Esophagus (tissue), 2 donors: ENCODE results near the gene DIPK1A. TPM values are rescaled to one million over a fixed set of nuclear protein-coding genes. Genes with fewer than 3 reads are reported as not detected.

Experiments used
- H3K27ac ChIP-seq, 2 donors: one replicate each; pipeline ENCODE4 v1.5.1; 2013; ENCODE audit warnings: low read depth in 2 of 2, mild to moderate bottlenecking in 2 of 2, inconsistent platforms in 1 of 2, low read length in 1 of 2, moderate library complexity in 1 of 2
- H3K27me3 ChIP-seq, 2 donors: one replicate each; pipeline ENCODE4 v1.6.1; 2013; ENCODE audit warnings: low read length in 2 of 2, control low read depth in 1 of 2, mild to moderate bottlenecking in 1 of 2; ENCODE audit not compliant: insufficient read depth in 2 of 2, control insufficient read depth in 1 of 2
- H3K36me3 ChIP-seq, 2 donors: one replicate each; pipeline ENCODE4 v1.6.1; 2013; ENCODE audit warnings: low read length in 1 of 2; ENCODE audit not compliant: control insufficient read depth in 2 of 2, insufficient read depth in 2 of 2
- H3K4me1 ChIP-seq, 2 donors: one replicate each; pipeline ENCODE4 v1.6.1; 2013; ENCODE audit warnings: low read length in 1 of 2; ENCODE audit not compliant: control insufficient read depth in 2 of 2, insufficient read depth in 2 of 2
- H3K4me3 ChIP-seq, 2 donors: one replicate each; pipeline ENCODE4 v1.5.1; 2013; ENCODE audit warnings: low read length in 2 of 2, mild to moderate bottlenecking in 2 of 2, low read depth in 1 of 2, moderate library complexity in 1 of 2
- H3K9me3 ChIP-seq, 2 donors: one replicate each; pipeline ENCODE4 v1.6.1; 2013; ENCODE audit warnings: mild to moderate bottlenecking in 2 of 2, low read depth in 1 of 2, low read length in 1 of 2, moderate library complexity in 1 of 2; ENCODE audit not compliant: control insufficient read depth in 2 of 2, insufficient read depth in 1 of 2
- WGBS, 2 donors: extraction: QIAGEN DNeasy Blood & Tissue Kit; methylation state at CpG; one replicate each; pipeline ENCODE4 v1.1.7; 2013; 5-methylcytosine and 5-hydroxymethylcytosine counted together
- polyA plus RNA-seq, 2 donors: library from polyadenylated mRNA; stranded (reverse); fragments of 200-250 nt; gene quantifications; one replicate each; pipeline ENCODE4 v1.2.3, GENCODE V29; 2013
- donor health status: healthy with polysubstance abuse.
- donor health status: Bipolar disorder and iron deficiency.

Gene DIPK1A
- polyA plus RNA-seq, 2 donors = 2.3 to 4.5 TPM

- Histone ChIP-seq H3K4me1 (no peaks in the 10 kb centered on the region), H3K36me3 (no peaks in the 10 kb centered on the region), H3K4me3 (no peak overlapping the region), H3K27ac (peak overlapping the region in 1 of 2 donors; percentile 13), H3K9me3 (no peaks in the 10 kb centered on the region), H3K27me3 (no peaks in the 10 kb centered on the region)
Observed at GRCh38 chr1:92883297-92883696, 78.0 kb downstream of the DIPK1A start.

- Histone ChIP-seq H3K4me3 (no peak overlapping the region), H3K4me1 (no peaks in the 10 kb centered on the region), H3K9me3 (no peaks in the 10 kb centered on the region), H3K27ac (no peak overlapping the region), H3K36me3 (no peaks in the 10 kb centered on the region), H3K27me3 (no peaks in the 10 kb centered on the region)
- 20 to 44% methylated on average over 1 of the region's 1 CpG for WGBS, 2 donors
Observed at GRCh38 chr1:92882819-92883218, 78.4 kb downstream of the DIPK1A start.

- no peaks in the 10 kb centered on the region for H3K4me1 ChIP-seq
- no peaks in the 10 kb centered on the region for H3K9me3 ChIP-seq
- H3K27me3 ChIP-seq = no peaks in the 10 kb centered on the region
- H3K27ac ChIP-seq = no peak overlapping the region
- WGBS, 2 donors = 90 to 91% methylated on average over 3 of the region's 3 CpGs
- H3K4me3 ChIP-seq = no peak overlapping the region
- no peaks in the 10 kb centered on the region for H3K36me3 ChIP-seq
Observed at GRCh38 chr1:92881391-92881790, 79.9 kb downstream of the DIPK1A start.

- 79 to 81% methylated on average over 4 of the region's 4 CpGs for WGBS, 2 donors
Observed at GRCh38 chr1:92879316-92879968, 81.8 kb downstream of the DIPK1A start.

GRCh38 chr1:92877792-92878191 is 83.5 kb downstream of the DIPK1A start:
- Histone ChIP-seq H3K4me3 (no peak overlapping the region), H3K36me3 (no peaks in the 10 kb centered on the region), H3K4me1 (no peaks in the 10 kb centered on the region), H3K27ac (no peak overlapping the region), H3K27me3 (no peaks in the 10 kb centered on the region), H3K9me3 (no peaks in the 10 kb centered on the region)
- WGBS, 2 donors = 54 to 64% methylated on average over 4 of the region's 4 CpGs

More at GRCh38 chr1:92879316-92879968, 81.8 kb downstream of the DIPK1A start:
- Histone ChIP-seq H3K4me1 (no peaks in the 10 kb centered on the region), H3K4me3 (no peak overlapping the region), H3K27ac (no peak overlapping the region), H3K36me3 (no peaks in the 10 kb centered on the region), H3K27me3 (no peaks in the 10 kb centered on the region), H3K9me3 (no peaks in the 10 kb centered on the region)

GRCh38 chr1:92877081-92877711 is 84.1 kb downstream of the DIPK1A start:
- no peaks in the 10 kb centered on the region for H3K36me3 ChIP-seq
- H3K4me1 ChIP-seq = no peaks in the 10 kb centered on the region
- H3K27me3 ChIP-seq = no peaks in the 10 kb centered on the region
- H3K4me3 ChIP-seq = no peak overlapping the region
- no peaks in the 10 kb centered on the region for H3K9me3 ChIP-seq
- 33 to 41% methylated on average over 4 of the region's 4 CpGs for WGBS, 2 donors
- no peak overlapping the region for H3K27ac ChIP-seq

- Histone ChIP-seq H3K36me3 (no peaks in the 10 kb centered on the region), H3K4me3 (no peak overlapping the region), H3K9me3 (no peaks in the 10 kb centered on the region), H3K27ac (no peak overlapping the region), H3K4me1 (no peaks in the 10 kb centered on the region), H3K27me3 (no peaks in the 10 kb centered on the region)
- 87 to 96% methylated on average over 4 of the region's 4 CpGs for WGBS, 2 donors
Observed at GRCh38 chr1:92876351-92876750, 84.9 kb downstream of the DIPK1A start.

GRCh38 chr1:92874987-92875386 is 86.3 kb downstream of the DIPK1A start:
- 87 to 90% methylated on average over 2 of the region's 2 CpGs for WGBS, 2 donors
- no peak overlapping the region for H3K4me3 ChIP-seq
- no peaks in the 10 kb centered on the region for H3K27me3 ChIP-seq

GRCh38 chr1:92872719-92873118 is 88.5 kb downstream of the DIPK1A start:
- no peak overlapping the region for H3K4me3 ChIP-seq
- no peak overlapping the region for H3K27ac ChIP-seq
- H3K4me1 ChIP-seq = no peaks in the 10 kb centered on the region
- WGBS, 2 donors = 69 to 80% methylated on average over 2 of the region's 2 CpGs
- H3K36me3 ChIP-seq = no peaks in the 10 kb centered on the region
- no peaks in the 10 kb centered on the region for H3K9me3 ChIP-seq
- no peaks in the 10 kb centered on the region for H3K27me3 ChIP-seq

More at GRCh38 chr1:92874987-92875386, 86.3 kb downstream of the DIPK1A start:
- Histone ChIP-seq H3K4me1 (no peaks in the 10 kb centered on the region), H3K36me3 (no peaks in the 10 kb centered on the region), H3K9me3 (no peaks in the 10 kb centered on the region), H3K27ac (no peak overlapping the region)

GRCh38 chr1:92870591-92870990 is 90.7 kb downstream of the DIPK1A start:
- no peaks in the 10 kb centered on the region for H3K9me3 ChIP-seq
- no peaks in the 10 kb centered on the region for H3K27me3 ChIP-seq
- no peak overlapping the region for H3K27ac ChIP-seq
- H3K4me1 ChIP-seq = no peaks in the 10 kb centered on the region
- no peak overlapping the region for H3K4me3 ChIP-seq
- 89 to 96% methylated on average over 2 of the region's 2 CpGs for WGBS, 2 donors
- H3K36me3 ChIP-seq = no peaks in the 10 kb centered on the region
